ENCODE data around the gene CXCR3.
"Not testable (repeated sequence)": the region's sequence is repeated elsewhere in the genome, so short reads cannot be mapped to it uniquely, and the experiment has no call there.

CXCR3 gene

DNA sequence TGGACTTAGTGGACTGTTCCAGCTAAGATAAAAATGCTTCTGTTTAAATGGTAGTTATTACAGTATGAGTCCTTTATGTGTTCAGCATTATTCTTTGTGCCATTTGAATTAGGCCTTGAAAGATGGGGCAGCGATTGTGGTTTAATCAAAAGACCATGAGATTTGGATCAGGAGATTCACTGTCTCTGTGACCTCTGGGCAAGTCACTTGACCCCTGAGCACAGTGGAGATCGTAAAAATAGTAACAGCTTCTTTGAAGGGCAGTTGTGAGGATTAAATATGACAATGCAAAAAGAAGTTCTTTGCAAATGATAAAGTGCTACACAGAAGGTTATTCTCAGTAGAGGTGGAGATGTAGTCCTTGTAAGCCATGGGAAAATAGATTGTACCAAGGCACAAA lies 10.8 kb downstream of the CXCR3 start:
- no peak for DNase-seq

- no peak for DNase-seq
Measured at GRCh38 chrX:71606536-71607216, 11.6 kb downstream of the CXCR3 start.

DNA sequence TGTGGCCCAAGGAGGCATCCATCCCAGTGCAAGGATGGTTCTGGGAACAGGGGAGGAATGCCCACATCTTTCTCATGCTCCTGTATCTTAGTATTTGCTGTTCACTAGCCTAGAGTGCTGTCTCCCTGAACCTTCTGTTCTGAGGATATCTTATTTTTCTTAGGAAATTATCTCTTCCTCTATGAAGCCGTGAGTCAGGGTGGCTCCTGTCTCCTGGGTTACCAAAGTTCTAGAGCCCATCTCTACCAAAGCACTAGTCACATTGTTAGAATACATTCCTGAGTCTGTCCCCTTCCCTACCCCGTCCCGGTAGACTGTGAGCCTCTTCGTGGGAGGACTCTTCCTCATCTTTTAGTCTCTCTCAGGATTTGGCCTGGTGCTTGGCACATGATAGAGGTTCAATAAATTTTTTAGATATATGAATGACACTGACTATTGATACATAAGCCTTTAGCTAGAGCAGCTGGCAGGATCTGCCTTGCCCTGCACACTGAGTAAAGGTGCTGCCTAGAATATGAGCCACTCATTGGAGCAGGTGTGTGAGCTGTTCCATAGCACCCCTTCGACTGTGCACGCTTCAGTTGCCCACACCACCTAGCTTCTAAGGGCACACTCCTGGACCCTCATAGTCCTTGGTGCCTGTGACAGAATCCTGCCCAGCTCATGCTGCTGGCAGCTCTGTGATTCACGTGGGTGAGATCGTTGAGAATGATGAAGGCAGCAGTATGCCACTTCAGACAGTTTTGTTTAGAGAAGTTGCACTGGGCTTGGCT lies 13.3 kb downstream of the CXCR3 start:
- DNase-seq = no peak

DNA sequence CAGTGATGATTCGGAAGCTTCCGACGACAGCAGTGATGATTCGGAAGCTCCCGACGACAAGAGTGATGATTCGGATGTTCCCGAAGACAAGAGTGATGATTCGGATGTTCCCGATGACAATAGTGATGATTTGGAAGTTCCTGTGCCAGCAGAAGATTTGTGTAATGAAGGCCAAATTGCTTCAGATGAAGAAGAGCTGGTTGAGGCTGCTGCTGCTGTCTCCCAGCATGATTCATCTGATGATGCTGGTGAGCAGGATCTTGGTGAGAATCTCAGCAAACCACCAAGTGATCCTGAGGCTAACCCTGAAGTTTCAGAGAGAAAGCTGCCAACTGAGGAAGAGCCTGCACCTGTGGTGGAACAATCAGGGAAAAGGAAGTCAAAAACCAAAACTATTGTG lies 14.2 kb downstream of the CXCR3 start:
- no peak for DNase-seq

- no peak for DNase-seq
Measured at GRCh38 chrX:71603618-71604017, 14.7 kb downstream of the CXCR3 start.

GRCh38 chrX:71599965-71600364 lies 18.3 kb downstream of the CXCR3 start:
- DNase-seq = no peak

DNA sequence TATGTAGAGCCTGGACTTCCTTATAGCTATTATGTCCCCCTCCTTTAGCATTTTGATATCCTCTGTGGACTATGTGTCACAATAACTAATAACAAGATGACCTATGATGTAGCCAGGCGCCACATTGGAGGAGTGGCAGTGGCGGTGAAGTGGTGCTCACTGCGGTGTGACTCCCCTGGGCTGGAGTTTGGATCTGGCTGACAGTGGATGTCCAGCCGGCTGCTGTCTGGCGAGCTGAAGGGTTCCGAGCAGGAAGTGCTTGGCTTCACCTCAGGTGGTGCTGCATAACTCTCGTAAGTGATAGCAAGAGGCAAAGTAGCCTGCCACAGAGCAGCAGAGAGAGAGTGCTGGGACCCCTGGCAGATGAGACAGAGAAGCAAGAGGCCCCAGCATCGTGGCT lies 25.1 kb downstream of the CXCR3 start:
- DNase-seq = not testable (repeated sequence)

DNA sequence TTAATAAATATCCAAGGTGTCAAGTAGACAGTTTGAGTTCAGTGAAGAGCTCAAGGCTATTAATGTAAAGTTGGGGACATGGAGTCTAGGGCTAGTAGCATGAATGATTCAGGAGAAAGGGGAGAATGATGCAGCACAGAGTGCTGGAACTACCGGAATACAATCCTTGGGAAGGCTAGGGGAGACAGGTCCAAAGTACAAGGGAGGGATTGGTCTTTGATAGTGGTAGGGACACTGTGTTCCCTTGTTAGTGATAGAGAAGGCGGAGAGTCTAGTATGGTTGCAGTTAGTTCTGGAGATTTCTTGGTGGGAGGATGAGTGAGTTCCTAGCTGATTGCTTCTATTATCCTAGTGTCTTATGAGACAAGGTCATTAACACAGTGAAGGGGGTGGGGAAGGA lies 31.4 kb downstream of the CXCR3 start:
- no peak for DNase-seq

- DNase-seq = no peak
Measured at GRCh38 chrX:71581210-71581609, 37.1 kb downstream of the CXCR3 start.

DNA sequence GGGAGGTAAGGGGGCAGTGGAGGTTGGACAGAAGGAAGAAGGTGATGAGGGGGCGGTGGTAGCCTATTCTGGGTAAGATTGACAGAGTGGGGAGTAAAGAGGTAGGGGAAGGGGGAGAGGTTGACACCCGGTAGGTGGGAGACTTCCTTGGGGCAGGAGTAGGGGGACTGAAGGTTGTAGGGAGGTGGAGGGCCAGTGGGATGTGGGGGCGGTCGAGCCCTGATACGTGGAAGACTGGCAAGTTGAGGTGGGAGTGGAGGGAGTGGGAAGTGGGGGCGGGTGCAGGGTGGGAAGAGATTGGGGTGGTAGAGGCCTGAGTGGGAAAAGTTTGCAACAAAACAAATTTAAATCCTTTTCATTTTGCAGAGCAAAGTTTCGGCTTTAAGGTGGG lies 38.3 kb downstream of the CXCR3 start:
- no peak for DNase-seq

GRCh38 chrX:71579136-71579989 lies 38.9 kb downstream of the CXCR3 start:
- no peak for DNase-seq

- no peak for DNase-seq
Measured at GRCh38 chrX:71578253-71579135, 39.8 kb downstream of the CXCR3 start, which contains the start of gene GCNA. TSS of gene GCNA (plus strand) at chrX:71578437. CDS start at chrX:71580822, 2,385 bp downstream.

DNA sequence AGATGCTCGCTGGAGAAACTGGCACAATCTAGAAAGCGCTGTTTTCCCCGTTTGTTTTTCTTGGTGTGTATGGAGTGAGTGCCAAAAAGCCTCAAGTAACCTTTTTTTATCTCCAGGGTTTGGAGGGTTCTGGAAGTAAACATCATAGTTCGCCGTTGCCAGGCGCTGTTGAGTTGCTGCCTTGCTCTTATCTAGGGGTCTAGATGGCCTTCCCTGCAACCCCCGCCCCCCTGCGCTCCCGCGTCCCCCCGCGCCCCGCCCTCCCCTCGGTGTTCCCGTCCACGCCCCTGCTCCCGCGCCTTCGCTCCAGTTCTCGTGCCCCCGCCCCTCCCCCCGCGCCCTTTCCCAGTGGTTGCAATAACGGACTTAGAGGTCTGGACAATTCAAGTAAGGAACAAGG lies 40.6 kb downstream of the CXCR3 start:
- DNase-seq = no peak

DNA sequence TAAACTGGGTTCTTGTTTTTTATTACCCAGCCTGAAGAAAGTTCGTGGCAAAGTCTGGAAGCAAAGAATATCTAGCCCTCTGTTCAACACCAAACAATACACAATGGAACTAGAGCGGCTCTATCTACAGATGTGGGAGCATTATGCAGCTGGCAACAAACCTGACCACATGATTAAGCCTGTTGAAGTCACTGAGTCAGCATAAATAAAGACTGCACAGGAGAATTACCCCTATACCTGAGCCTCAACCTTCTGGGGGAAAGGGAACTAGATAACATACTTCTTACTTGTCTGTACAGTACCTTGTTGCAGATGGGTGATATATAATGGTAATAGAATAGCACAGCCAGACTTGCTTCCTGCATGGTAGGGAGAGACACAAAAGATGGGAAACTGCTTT lies 44.7 kb downstream of the CXCR3 start:
- DNase-seq = no peak

DNA sequence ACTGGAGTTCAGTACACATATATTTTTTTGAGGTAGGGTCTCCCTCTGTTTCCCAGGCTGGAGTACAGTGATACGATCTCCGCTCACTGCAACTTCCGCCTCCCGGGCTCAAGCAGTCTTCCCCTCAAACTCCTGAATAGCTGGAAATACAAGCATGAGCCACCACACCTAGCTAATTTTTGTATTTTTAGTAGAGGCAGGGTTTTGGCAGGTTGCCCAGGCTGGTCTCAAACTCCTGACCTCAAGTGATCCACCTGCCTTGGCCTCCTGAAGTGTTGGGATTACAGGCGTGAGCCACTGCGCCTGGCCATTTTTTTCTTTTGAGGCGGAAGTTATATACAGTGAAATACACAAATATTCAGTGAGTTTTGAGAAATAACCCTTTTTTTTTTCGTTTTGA lies 46.9 kb downstream of the CXCR3 start:
- DNase-seq = not testable (repeated sequence)

All from activated CD4-positive, CD25-positive, alpha-beta regulatory T cell treated with anti-CD3 and anti-CD28 coated beads, Interleukin-2, amount 50 U/mL, for 72 hours (primary cell).